SK-N-SH treated with all-trans-retinoic acid at 6 μM for 48 hours (cell line): Measurements from ENCODE around the gene EPHB2.

Experiments used
- ATAC-seq: fragments of 200-7000 bp; cut with Tn5 transposase; 3 replicates; pipeline ENCODE4 v1.9.1; 2020; ENCODE audit warnings: mild to moderate bottlenecking, moderate library complexity
- ARNTL ChIP-seq: fragments of 450-650 bp; formaldehyde crosslinking; IDR thresholded peaks from 2 replicates; pipeline ENCODE4 v1.5.0; 2020; ENCODE audit warnings: low read depth, mild to moderate bottlenecking, moderate library complexity, borderline replicate concordance
- BACH2 ChIP-seq: fragments of 250-450 bp; sonication (Bioruptor Pico); IDR thresholded peaks from 2 replicates; pipeline ENCODE4 v1.9.0; 2021; ENCODE audit warnings: mild to moderate bottlenecking, borderline replicate concordance
- CSDC2 ChIP-seq: fragments of 250-450 bp; sonication (Bioruptor Pico); IDR thresholded peaks from 2 replicates; pipeline ENCODE4 v1.5.0; 2020; ENCODE audit warnings: mild to moderate bottlenecking, moderate library complexity
- ESRRG ChIP-seq: fragments of 250-450 bp; sonication (Bioruptor Pico); IDR thresholded peaks from 2 replicates; pipeline ENCODE4 v1.6.1; 2021; ENCODE audit warnings: mild to moderate bottlenecking
- GLIS3 ChIP-seq: fragments of 250-450 bp; sonication (Bioruptor Pico); IDR thresholded peaks from 2 replicates; pipeline ENCODE4 v1.5.0; 2020; ENCODE audit warnings: mild to moderate bottlenecking, moderate library complexity
- ISL1 ChIP-seq: fragments of 250-450 bp; sonication (Bioruptor Pico); IDR thresholded peaks from 2 replicates; pipeline ENCODE4 v2.1.2; 2022; ENCODE audit warnings: mild to moderate bottlenecking, moderate library complexity
- OSR1 ChIP-seq: fragments of 250-450 bp; sonication (Bioruptor Pico); IDR thresholded peaks from 2 replicates; pipeline ENCODE4 v1.8.0; 2022; ENCODE audit warnings: moderate library complexity, mild to moderate bottlenecking, inconsistent platforms
- PPARA ChIP-seq: fragments of 250-450 bp; sonication (Bioruptor Pico); IDR thresholded peaks from 2 replicates; pipeline ENCODE4 v1.5.0; 2020; ENCODE audit warnings: mild to moderate bottlenecking, borderline replicate concordance
- RARB ChIP-seq: fragments of 250-450 bp; sonication (Bioruptor Pico); IDR thresholded peaks from 2 replicates; pipeline ENCODE4 v1.8.0; 2021; ENCODE audit warnings: mild to moderate bottlenecking, moderate library complexity
- SNAI2 ChIP-seq: fragments of 250-450 bp; sonication (Bioruptor Pico); IDR thresholded peaks from 2 replicates; pipeline ENCODE4 v1.5.0; 2020; ENCODE audit warnings: mild to moderate bottlenecking, moderate library complexity
- TCF4 ChIP-seq: fragments of 250-450 bp; sonication (Bioruptor Pico); IDR thresholded peaks from 2 replicates; pipeline ENCODE4 v1.8.0; 2021; ENCODE audit warnings: mild to moderate bottlenecking, moderate library complexity, borderline replicate concordance
- TOX ChIP-seq: fragments of 250-450 bp; sonication (Bioruptor Pico); IDR thresholded peaks from 2 replicates; pipeline ENCODE4 v1.8.0; 2021; ENCODE audit warnings: mild to moderate bottlenecking, moderate library complexity, borderline replicate concordance
- ZC3H10 ChIP-seq: fragments of 250-450 bp; sonication (Bioruptor Pico); IDR thresholded peaks from 2 replicates; pipeline ENCODE4 v1.5.1; 2021; ENCODE audit warnings: mild to moderate bottlenecking, moderate library complexity
- ZFP3 ChIP-seq: fragments of 250-450 bp; sonication (Bioruptor Pico); IDR thresholded peaks from 2 replicates; pipeline ENCODE4 v1.5.0; 2020; ENCODE audit warnings: mild to moderate bottlenecking, moderate library complexity
- ZFP30 ChIP-seq: fragments of 450-650 bp; formaldehyde crosslinking; IDR thresholded peaks from 2 replicates; pipeline ENCODE4 v1.5.0; 2022; ENCODE audit warnings: mild to moderate bottlenecking, moderate library complexity
- ZNF565 ChIP-seq: fragments of 450-650 bp; formaldehyde crosslinking; conservative IDR thresholded peaks from 2 replicates; pipeline ENCODE4 v1.5.0; 2020; ENCODE audit warnings: low read depth, mild to moderate bottlenecking, moderate library complexity
- ZNF70 ChIP-seq: fragments of 450-650 bp; formaldehyde crosslinking; IDR thresholded peaks from 2 replicates; pipeline ENCODE4 v1.5.0; 2020; ENCODE audit warnings: mild to moderate bottlenecking, moderate library complexity
- TF ChIP-seq, protein P1 (sequence below): fragments of 250-450 bp; sonication (Bioruptor Pico); IDR thresholded peaks from 2 replicates; pipeline ENCODE4 v1.5.0; 2020; ENCODE audit warnings: mild to moderate bottlenecking, moderate library complexity
- TF ChIP-seq, protein P2 (sequence below): fragments of 250-450 bp; sonication (Bioruptor Pico); IDR thresholded peaks from 2 replicates; pipeline ENCODE4 v1.5.1; 2021; ENCODE audit warnings: mild to moderate bottlenecking, moderate library complexity
- TF ChIP-seq, protein P3 (sequence below): fragments of 250-450 bp; sonication (Bioruptor Pico); IDR thresholded peaks from 2 replicates; pipeline ENCODE4 v1.8.0; 2020; ENCODE audit warnings: mild to moderate bottlenecking, moderate library complexity, borderline replicate concordance
- TF ChIP-seq, protein P4 (sequence below): fragments of 250-450 bp; sonication (Bioruptor Pico); IDR thresholded peaks from 2 replicates; pipeline ENCODE4 v1.8.0; 2021; ENCODE audit warnings: low read depth, mild to moderate bottlenecking, moderate library complexity, borderline replicate concordance

EPHB2 gene

DNA sequence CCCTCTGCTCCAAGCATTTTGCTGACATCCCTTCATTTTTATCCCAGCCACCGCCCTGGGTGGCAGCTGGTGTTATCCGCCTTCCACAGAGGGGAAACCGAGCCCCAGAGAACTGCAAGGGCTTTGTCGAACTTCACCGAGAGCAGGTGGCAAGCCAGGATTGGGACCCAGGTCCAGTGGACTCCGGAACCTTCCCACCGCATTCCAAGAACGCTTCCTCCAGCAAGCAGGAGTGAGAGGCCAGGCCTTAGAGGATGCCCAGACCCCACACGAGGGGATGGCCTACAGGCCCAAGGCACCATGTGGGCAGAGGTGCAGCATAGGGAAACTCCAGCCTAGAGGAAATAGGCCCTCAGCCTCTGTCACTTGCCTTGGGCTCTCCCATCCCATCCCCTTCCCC is 90.7 kb downstream of the EPHB2 start:
- no peak for ATAC-seq
- no peak for TF ChIP-seq BACH2 (CRISPR knock-in tag)
- TF ChIP-seq ESRRG (CRISPR knock-in tag): no peak
- no peak for TF ChIP-seq TCF4 (CRISPR knock-in tag)
- TF ChIP-seq SNAI2 (CRISPR knock-in tag): no peak
- no peak for TF ChIP-seq ZFP3 (CRISPR knock-in tag)
- TF ChIP-seq PPARA (CRISPR knock-in tag): no peak
- TF ChIP-seq, protein P1, sequence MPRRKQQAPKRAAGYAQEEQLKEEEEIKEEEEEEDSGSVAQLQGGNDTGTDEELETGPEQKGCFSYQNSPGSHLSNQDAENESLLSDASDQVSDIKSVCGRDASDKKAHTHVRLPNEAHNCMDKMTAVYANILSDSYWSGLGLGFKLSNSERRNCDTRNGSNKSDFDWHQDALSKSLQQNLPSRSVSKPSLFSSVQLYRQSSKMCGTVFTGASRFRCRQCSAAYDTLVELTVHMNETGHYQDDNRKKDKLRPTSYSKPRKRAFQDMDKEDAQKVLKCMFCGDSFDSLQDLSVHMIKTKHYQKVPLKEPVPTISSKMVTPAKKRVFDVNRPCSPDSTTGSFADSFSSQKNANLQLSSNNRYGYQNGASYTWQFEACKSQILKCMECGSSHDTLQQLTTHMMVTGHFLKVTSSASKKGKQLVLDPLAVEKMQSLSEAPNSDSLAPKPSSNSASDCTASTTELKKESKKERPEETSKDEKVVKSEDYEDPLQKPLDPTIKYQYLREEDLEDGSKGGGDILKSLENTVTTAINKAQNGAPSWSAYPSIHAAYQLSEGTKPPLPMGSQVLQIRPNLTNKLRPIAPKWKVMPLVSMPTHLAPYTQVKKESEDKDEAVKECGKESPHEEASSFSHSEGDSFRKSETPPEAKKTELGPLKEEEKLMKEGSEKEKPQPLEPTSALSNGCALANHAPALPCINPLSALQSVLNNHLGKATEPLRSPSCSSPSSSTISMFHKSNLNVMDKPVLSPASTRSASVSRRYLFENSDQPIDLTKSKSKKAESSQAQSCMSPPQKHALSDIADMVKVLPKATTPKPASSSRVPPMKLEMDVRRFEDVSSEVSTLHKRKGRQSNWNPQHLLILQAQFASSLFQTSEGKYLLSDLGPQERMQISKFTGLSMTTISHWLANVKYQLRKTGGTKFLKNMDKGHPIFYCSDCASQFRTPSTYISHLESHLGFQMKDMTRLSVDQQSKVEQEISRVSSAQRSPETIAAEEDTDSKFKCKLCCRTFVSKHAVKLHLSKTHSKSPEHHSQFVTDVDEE (CRISPR knock-in tag): no peak
- TF ChIP-seq GLIS3: no peak
- TF ChIP-seq, all 23 proteins: peak for 0

DNA sequence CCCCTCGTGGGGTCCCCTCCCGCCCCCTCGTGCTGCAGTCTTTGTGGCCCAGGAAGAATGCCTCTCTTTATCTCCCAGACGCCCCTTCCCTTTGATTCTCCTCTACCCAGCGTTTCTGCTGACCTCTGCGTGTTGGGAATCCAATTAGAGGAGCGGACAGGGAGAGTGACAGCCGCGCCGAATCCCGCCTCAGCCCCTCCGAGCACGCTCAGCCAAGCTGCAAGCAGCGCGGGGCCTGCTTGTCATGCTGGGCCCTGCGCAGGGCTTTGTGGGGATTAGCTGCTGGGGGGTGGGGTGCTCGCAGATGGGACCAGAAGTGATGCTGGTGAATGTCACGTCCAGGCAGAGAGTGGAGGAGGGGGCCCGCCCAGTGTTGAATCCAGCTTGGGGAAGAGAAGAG is 91.1 kb downstream of the EPHB2 start:
- TF ChIP-seq TOX (CRISPR knock-in tag) (no peak), PPARA (CRISPR knock-in tag) (no peak), RARB (CRISPR knock-in tag) (no peak), CSDC2 (CRISPR knock-in tag) (no peak), ZFP3 (CRISPR knock-in tag) (no peak), ARNTL (CRISPR knock-in tag) (no peak), ESRRG (CRISPR knock-in tag) (no peak)
- ATAC-seq: no peak

DNA sequence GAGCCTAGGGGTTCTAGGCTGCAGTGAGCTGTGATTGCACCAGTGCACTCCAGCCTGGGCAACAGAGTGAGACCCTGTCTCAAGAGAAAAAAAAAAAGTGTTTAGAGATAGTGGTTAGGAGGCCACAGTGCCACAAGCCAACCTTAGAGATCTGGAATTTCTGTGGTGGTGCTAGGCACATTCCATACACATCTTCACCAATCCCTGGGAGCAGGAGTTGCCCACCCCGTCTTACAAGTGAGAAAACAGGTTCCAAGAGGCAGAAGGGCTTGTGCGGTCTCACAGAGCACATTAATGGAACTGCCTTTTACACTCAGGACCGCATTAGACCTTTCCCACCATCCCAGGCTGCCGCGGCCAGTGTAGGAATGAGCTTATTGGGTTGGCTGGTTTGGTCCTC is 93.2 kb downstream of the EPHB2 start:
- no peak for ATAC-seq
- TF ChIP-seq ZC3H10 (CRISPR knock-in tag) (no peak), TCF4 (CRISPR knock-in tag) (no peak), TOX (CRISPR knock-in tag) (no peak), ARNTL (CRISPR knock-in tag) (no peak), OSR1 (CRISPR knock-in tag) (no peak), CSDC2 (CRISPR knock-in tag) (no peak)
- TF ChIP-seq, protein P2, sequence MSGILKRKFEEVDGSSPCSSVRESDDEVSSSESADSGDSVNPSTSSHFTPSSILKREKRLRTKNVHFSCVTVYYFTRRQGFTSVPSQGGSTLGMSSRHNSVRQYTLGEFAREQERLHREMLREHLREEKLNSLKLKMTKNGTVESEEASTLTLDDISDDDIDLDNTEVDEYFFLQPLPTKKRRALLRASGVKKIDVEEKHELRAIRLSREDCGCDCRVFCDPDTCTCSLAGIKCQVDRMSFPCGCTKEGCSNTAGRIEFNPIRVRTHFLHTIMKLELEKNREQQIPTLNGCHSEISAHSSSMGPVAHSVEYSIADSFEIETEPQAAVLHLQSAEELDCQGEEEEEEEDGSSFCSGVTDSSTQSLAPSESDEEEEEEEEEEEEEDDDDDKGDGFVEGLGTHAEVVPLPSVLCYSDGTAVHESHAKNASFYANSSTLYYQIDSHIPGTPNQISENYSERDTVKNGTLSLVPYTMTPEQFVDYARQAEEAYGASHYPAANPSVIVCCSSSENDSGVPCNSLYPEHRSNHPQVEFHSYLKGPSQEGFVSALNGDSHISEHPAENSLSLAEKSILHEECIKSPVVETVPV (CRISPR knock-in tag): no peak

DNA sequence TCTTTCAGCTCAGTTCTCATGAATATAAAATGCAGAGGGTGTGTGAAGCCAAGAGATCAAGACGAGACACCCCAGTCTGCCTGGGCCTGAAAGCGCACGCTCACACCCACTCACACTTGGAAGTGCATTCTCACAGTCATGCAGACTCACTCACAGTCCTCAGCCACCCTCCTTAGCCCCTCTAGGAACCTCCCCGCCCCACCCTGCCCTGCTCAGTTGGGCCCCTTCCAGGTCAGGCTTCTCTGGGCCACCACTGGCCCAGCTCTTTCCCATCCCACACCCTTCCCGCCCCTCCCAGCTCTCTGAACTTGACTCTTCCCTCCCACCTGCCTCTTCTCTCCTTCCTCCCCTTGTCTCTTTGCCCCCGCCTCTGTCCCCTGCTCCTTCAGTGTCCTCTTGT is 93.8 kb downstream of the EPHB2 start:
- no peak for TF ChIP-seq SNAI2 (CRISPR knock-in tag)
- no peak for TF ChIP-seq ESRRG (CRISPR knock-in tag)
- no peak for TF ChIP-seq BACH2 (CRISPR knock-in tag)
- TF ChIP-seq RARB (CRISPR knock-in tag): no peak
- TF ChIP-seq TCF4 (CRISPR knock-in tag): no peak
- TF ChIP-seq, protein P3, sequence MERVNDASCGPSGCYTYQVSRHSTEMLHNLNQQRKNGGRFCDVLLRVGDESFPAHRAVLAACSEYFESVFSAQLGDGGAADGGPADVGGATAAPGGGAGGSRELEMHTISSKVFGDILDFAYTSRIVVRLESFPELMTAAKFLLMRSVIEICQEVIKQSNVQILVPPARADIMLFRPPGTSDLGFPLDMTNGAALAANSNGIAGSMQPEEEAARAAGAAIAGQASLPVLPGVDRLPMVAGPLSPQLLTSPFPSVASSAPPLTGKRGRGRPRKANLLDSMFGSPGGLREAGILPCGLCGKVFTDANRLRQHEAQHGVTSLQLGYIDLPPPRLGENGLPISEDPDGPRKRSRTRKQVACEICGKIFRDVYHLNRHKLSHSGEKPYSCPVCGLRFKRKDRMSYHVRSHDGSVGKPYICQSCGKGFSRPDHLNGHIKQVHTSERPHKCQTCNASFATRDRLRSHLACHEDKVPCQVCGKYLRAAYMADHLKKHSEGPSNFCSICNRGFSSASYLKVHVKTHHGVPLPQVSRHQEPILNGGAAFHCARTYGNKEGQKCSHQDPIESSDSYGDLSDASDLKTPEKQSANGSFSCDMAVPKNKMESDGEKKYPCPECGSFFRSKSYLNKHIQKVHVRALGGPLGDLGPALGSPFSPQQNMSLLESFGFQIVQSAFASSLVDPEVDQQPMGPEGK (CRISPR knock-in tag): no peak
- TF ChIP-seq ZNF70 (CRISPR knock-in tag): no peak
- TF ChIP-seq, protein P4, sequence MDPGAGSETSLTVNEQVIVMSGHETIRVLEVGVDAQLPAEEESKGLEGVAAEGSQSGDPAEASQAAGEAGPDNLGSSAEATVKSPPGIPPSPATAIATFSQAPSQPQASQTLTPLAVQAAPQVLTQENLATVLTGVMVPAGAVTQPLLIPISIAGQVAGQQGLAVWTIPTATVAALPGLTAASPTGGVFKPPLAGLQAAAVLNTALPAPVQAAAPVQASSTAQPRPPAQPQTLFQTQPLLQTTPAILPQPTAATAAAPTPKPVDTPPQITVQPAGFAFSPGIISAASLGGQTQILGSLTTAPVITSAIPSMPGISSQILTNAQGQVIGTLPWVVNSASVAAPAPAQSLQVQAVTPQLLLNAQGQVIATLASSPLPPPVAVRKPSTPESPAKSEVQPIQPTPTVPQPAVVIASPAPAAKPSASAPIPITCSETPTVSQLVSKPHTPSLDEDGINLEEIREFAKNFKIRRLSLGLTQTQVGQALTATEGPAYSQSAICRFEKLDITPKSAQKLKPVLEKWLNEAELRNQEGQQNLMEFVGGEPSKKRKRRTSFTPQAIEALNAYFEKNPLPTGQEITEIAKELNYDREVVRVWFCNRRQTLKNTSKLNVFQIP (CRISPR knock-in tag): no peak
- TF ChIP-seq ZC3H10 (CRISPR knock-in tag): no peak
- no peak for TF ChIP-seq ZNF565 (CRISPR knock-in tag)
- no peak for TF ChIP-seq PPARA (CRISPR knock-in tag)
- no peak for TF ChIP-seq ISL1 (CRISPR knock-in tag)
- no peak for TF ChIP-seq ZFP30 (CRISPR knock-in tag)
- no peak for ATAC-seq
